ENCODE data around the gene PCDH15. TPM values are rescaled to one million over a fixed set of nuclear protein-coding genes. Genes with fewer than 3 reads are reported as not detected.

The PCDH15 gene
- total and polyA plus RNA-seq, 2 experiments from 2014 or later: 0.29 to 0.66 TPM

DNA sequence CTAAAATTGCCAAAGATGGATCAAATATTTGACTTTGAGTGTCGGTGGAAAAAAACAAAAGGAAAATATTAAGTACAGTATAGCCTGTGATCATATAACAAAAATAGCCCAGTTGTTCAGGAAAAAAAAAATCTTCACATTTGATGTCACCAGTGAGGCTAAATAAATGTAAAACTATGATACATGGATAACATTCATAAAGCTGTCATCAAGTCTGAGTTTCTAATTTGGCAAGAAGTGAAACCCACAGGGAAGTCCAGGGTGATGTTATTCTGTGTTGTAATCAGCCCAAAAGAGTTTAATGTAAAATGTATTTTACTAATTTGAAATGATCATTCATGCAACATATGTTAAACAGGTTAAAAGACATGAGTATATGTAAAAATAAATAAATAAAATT is 908.0 kb downstream of the PCDH15 start:
- DNase-seq (ENCODE audit: low spot score): no peak
- no peaks in the 10 kb centered on the region for H3K9me2 ChIP-seq (ENCODE audit: insufficient read depth)
- H4K20me1 ChIP-seq (replicated peaks; ENCODE audit: insufficient read depth): no peaks in the 10 kb centered on the region
- no peak for TF ChIP-seq STAT1 (IDR thresholded peaks at IDR 0.05; ENCODE audit: unreplicated experiment)
- no peak for TF ChIP-seq ZNF331 (CRISPR knock-in tag; IDR thresholded peaks at IDR 0.05; ENCODE audit: low read depth)
- TF ChIP-seq, protein P1, sequence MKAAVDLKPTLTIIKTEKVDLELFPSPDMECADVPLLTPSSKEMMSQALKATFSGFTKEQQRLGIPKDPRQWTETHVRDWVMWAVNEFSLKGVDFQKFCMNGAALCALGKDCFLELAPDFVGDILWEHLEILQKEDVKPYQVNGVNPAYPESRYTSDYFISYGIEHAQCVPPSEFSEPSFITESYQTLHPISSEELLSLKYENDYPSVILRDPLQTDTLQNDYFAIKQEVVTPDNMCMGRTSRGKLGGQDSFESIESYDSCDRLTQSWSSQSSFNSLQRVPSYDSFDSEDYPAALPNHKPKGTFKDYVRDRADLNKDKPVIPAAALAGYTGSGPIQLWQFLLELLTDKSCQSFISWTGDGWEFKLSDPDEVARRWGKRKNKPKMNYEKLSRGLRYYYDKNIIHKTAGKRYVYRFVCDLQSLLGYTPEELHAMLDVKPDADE (IDR thresholded peaks at IDR 0.05): no peak
- TF ChIP-seq, protein P2, sequence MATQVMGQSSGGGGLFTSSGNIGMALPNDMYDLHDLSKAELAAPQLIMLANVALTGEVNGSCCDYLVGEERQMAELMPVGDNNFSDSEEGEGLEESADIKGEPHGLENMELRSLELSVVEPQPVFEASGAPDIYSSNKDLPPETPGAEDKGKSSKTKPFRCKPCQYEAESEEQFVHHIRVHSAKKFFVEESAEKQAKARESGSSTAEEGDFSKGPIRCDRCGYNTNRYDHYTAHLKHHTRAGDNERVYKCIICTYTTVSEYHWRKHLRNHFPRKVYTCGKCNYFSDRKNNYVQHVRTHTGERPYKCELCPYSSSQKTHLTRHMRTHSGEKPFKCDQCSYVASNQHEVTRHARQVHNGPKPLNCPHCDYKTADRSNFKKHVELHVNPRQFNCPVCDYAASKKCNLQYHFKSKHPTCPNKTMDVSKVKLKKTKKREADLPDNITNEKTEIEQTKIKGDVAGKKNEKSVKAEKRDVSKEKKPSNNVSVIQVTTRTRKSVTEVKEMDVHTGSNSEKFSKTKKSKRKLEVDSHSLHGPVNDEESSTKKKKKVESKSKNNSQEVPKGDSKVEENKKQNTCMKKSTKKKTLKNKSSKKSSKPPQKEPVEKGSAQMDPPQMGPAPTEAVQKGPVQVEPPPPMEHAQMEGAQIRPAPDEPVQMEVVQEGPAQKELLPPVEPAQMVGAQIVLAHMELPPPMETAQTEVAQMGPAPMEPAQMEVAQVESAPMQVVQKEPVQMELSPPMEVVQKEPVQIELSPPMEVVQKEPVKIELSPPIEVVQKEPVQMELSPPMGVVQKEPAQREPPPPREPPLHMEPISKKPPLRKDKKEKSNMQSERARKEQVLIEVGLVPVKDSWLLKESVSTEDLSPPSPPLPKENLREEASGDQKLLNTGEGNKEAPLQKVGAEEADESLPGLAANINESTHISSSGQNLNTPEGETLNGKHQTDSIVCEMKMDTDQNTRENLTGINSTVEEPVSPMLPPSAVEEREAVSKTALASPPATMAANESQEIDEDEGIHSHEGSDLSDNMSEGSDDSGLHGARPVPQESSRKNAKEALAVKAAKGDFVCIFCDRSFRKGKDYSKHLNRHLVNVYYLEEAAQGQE (IDR thresholded peaks at IDR 0.05; ENCODE audit: unreplicated experiment): no peak
- no peak for TF ChIP-seq JUNB (IDR thresholded peaks at IDR 0.05; ENCODE audit: unreplicated experiment)
- TF ChIP-seq, protein P3, sequence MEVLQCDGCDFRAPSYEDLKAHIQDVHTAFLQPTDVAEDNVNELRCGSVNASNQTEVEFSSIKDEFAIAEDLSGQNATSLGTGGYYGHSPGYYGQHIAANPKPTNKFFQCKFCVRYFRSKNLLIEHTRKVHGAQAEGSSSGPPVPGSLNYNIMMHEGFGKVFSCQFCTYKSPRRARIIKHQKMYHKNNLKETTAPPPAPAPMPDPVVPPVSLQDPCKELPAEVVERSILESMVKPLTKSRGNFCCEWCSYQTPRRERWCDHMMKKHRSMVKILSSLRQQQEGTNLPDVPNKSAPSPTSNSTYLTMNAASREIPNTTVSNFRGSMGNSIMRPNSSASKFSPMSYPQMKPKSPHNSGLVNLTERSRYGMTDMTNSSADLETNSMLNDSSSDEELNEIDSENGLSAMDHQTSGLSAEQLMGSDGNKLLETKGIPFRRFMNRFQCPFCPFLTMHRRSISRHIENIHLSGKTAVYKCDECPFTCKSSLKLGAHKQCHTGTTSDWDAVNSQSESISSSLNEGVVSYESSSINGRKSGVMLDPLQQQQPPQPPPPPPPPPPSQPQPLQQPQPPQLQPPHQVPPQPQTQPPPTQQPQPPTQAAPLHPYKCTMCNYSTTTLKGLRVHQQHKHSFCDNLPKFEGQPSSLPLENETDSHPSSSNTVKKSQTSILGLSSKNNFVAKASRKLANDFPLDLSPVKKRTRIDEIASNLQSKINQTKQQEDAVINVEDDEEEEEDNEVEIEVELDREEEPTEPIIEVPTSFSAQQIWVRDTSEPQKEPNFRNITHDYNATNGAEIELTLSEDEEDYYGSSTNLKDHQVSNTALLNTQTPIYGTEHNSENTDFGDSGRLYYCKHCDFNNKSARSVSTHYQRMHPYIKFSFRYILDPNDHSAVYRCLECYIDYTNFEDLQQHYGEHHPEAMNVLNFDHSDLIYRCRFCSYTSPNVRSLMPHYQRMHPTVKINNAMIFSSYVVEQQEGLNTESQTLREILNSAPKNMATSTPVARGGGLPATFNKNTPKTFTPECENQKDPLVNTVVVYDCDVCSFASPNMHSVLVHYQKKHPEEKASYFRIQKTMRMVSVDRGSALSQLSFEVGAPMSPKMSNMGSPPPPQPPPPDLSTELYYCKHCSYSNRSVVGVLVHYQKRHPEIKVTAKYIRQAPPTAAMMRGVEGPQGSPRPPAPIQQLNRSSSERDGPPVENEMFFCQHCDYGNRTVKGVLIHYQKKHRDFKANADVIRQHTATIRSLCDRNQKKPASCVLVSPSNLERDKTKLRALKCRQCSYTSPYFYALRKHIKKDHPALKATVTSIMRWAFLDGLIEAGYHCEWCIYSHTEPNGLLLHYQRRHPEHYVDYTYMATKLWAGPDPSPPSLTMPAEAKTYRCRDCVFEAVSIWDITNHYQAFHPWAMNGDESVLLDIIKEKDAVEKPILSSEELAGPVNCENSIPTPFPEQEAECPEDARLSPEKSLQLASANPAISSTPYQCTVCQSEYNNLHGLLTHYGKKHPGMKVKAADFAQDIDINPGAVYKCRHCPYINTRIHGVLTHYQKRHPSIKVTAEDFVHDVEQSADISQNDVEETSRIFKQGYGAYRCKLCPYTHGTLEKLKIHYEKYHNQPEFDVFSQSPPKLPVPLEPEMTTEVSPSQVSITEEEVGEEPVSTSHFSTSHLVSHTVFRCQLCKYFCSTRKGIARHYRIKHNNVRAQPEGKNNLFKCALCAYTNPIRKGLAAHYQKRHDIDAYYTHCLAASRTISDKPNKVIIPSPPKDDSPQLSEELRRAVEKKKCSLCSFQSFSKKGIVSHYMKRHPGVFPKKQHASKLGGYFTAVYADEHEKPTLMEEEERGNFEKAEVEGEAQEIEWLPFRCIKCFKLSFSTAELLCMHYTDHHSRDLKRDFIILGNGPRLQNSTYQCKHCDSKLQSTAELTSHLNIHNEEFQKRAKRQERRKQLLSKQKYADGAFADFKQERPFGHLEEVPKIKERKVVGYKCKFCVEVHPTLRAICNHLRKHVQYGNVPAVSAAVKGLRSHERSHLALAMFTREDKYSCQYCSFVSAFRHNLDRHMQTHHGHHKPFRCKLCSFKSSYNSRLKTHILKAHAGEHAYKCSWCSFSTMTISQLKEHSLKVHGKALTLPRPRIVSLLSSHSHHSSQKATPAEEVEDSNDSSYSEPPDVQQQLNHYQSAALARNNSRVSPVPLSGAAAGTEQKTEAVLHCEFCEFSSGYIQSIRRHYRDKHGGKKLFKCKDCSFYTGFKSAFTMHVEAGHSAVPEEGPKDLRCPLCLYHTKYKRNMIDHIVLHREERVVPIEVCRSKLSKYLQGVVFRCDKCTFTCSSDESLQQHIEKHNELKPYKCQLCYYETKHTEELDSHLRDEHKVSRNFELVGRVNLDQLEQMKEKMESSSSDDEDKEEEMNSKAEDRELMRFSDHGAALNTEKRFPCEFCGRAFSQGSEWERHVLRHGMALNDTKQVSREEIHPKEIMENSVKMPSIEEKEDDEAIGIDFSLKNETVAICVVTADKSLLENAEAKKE (CRISPR knock-in tag; IDR thresholded peaks at IDR 0.05): no peak
- TF ChIP-seq POLR2AphosphoS5 (IDR thresholded peaks at IDR 0.05; ENCODE audit: low read depth): no peak
- TF ChIP-seq ZNF114 (CRISPR knock-in tag; IDR thresholded peaks at IDR 0.05): no peak
- TF ChIP-seq, protein P4, sequence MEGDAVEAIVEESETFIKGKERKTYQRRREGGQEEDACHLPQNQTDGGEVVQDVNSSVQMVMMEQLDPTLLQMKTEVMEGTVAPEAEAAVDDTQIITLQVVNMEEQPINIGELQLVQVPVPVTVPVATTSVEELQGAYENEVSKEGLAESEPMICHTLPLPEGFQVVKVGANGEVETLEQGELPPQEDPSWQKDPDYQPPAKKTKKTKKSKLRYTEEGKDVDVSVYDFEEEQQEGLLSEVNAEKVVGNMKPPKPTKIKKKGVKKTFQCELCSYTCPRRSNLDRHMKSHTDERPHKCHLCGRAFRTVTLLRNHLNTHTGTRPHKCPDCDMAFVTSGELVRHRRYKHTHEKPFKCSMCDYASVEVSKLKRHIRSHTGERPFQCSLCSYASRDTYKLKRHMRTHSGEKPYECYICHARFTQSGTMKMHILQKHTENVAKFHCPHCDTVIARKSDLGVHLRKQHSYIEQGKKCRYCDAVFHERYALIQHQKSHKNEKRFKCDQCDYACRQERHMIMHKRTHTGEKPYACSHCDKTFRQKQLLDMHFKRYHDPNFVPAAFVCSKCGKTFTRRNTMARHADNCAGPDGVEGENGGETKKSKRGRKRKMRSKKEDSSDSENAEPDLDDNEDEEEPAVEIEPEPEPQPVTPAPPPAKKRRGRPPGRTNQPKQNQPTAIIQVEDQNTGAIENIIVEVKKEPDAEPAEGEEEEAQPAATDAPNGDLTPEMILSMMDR (conservative IDR thresholded peaks at IDR 0.05; ENCODE audit: low read depth in 2 of 2): no peak
- no peak for TF ChIP-seq CREB1 (CRISPR knock-in tag; IDR thresholded peaks at IDR 0.05; ENCODE audit: low read depth)
- TF ChIP-seq NANOG (IDR thresholded peaks at IDR 0.05; ENCODE audit: borderline replicate concordance): no peak
- TF ChIP-seq EZH2phosphoT487 (IDR thresholded peaks at IDR 0.05; ENCODE audit: unreplicated experiment): no peak
- TF ChIP-seq EZH2 (IDR thresholded peaks at IDR 0.05; ENCODE audit: low read depth, unreplicated experiment): no peak
- no peak overlapping the region for H3K4me2 ChIP-seq
- no peaks in the 10 kb centered on the region for H3K4me1 Mint-ChIP-seq
- H3K4me3 Mint-ChIP-seq: no peak overlapping the region
- H3K27me3 ChIP-seq (ENCODE audit: insufficient read depth): no peaks in the 10 kb centered on the region
- H3K27me3 Mint-ChIP-seq (ENCODE audit: insufficient read depth, low read depth, poor library complexity): no peaks in the 10 kb centered on the region
- H3K9me3 Mint-ChIP-seq: no peaks in the 10 kb centered on the region
- no peak overlapping the region for H3K27ac ChIP-seq (ENCODE audit: low read depth)
- H3F3A ChIP-seq (replicated peaks; ENCODE audit: low read depth): no peaks in the 10 kb centered on the region
- no peak overlapping the region for H3K27ac Mint-ChIP-seq
- H3K79me2 ChIP-seq (replicated peaks; ENCODE audit: insufficient read depth): no peaks in the 10 kb centered on the region
- no peaks in the 10 kb centered on the region for H3K36me3 Mint-ChIP-seq (ENCODE audit: low read depth)
- no peak overlapping the region for H3K4me3 ChIP-seq
- ATAC-seq: no peak
- no peaks in the 10 kb centered on the region for H3K36me3 ChIP-seq (ENCODE audit: insufficient read depth)
- H2AFZ ChIP-seq: no peak overlapping the region
- H3K4me1 ChIP-seq (ENCODE audit: insufficient read depth): no peaks in the 10 kb centered on the region
